Measurements from ENCODE around the gene MMP19.

- TF ChIP-seq POLR2A (IDR thresholded peaks at IDR 0.05; ENCODE audit: low read depth) (no peak), CTCF (IDR thresholded peaks at IDR 0.05) (no peak)
Measured at GRCh38 chr12:55862286-55862685, 19.6 kb upstream of the MMP19 start.

Data from esophagus muscularis mucosa (tissue), 3 donors.